AG20443 (cell line): Measurements from ENCODE around the gene TPSB2.
"Not testable (repeated sequence)": the region's sequence is repeated elsewhere in the genome, so short reads cannot be mapped to it uniquely, and the experiment has no call there.

Experiments
- DNase-seq: peaks from one replicate; pipeline ENCODE4 v3.0.0; 2012; ENCODE audit warnings: low spot score, mixed read lengths

Gene TPSB2

DNA sequence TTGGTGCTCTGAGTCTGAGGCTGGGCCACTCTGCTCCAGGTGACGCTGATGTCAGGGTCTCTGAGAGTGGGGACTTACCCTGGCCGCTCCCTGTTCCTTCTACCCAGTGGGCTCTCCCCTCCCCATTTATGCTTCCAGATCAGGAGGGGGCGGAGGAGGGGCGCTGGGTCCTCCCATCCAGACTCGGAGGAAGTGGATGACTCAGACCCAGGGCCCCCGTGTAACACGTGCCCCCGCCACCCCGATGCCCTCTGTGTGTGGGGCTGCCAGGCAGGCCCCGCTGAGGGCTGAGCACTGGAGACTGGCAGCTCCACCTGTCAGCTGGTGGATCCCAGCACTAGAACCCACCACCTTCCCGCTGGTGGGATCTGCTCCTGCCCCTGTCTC, at the start of gene TPSB2:
Gene TPSB2 (minus strand): TSS at position 101 of the 387 bp plus-strand sequence. CDS start 233 bp downstream, outside the sequence.
- not testable (repeated sequence) for DNase-seq

DNA sequence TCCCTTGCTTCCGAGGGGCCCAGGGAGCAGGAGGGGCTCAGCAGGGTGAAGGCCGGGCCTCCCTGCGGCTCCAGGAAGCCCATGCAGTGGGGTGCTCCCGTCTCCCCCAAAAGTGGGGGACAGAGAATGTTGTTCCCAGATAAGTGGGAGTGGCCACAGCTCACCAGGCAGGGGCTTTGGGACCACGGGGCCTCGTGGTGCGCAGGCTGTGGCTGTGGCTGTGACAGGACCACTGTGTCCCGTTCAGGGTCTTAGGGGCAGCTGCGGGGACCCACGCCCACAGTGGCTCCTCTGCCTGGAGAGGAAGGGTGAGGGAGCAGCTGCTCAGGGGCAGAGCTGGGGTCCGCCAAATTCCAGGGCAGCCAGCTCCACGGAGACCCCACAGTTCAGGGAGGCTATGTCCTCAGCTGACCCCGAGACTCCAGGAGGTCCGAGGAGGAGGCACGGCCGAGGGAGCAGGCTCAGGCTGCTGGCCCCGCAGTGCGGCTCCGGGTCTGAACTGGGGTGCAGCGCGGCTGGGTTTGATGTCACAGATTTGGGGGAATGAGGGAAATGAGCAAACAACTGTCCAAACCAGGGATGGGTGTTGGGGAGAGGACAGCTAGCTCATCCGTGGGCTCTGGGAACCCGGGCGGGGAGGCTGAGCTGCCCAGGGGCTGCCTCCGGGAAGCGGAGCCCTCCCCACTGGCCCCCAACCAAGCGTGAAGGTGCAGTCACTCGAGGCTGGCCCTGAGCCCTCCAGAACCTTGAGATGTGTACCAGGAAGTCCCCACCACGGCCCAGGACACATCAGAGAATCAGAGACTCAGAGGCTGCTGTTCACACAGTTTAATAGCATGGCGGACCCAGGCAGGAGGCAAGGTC, 49.3 kb upstream of the TPSB2 start:
- DNase-seq: no peak

- DNase-seq: no peak
Measured at GRCh38 chr16:1278477-1278876, 48.5 kb upstream of the TPSB2 start.

DNA sequence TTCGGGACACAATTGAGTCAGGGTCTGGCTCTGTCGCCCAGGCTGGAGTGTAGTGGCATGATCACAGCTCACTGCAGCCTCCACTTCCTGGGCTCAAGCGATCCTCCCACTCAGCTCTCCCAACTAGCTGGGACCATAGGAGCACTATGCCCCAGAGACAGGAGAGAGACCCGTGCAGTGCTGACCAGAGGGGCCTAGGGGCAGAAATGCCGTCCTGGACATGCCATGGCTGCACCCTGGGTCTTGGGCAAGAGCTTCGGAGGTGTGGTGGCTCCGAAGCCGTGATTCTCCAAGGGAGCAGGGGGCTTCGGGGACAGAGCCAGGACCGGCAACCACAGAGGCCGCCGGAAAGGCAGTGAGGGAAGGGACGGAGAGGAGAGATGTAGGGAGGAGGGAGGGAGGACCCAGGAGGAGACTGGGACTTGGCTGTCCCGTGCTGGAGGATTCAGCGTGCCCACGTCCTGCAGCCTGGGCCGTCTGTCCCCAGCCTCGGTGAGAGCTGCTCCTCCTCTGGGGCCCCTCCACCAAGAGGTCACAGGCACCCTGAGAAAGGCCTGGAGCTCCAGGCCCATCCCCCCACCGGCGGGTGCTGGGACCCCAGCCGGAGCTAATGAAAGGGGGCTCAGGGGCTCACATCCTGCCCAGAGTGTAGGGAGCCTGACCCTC, 47.8 kb upstream of the TPSB2 start:
- no peak for DNase-seq

GRCh38 chr16:1277151-1277598, 47.2 kb upstream of the TPSB2 start:
- no peak for DNase-seq

- DNase-seq: no peak
Measured at GRCh38 chr16:1276580-1276878, 46.5 kb upstream of the TPSB2 start.

- DNase-seq: no peak
Measured at GRCh38 chr16:1275791-1276579, 46.0 kb upstream of the TPSB2 start.

DNA sequence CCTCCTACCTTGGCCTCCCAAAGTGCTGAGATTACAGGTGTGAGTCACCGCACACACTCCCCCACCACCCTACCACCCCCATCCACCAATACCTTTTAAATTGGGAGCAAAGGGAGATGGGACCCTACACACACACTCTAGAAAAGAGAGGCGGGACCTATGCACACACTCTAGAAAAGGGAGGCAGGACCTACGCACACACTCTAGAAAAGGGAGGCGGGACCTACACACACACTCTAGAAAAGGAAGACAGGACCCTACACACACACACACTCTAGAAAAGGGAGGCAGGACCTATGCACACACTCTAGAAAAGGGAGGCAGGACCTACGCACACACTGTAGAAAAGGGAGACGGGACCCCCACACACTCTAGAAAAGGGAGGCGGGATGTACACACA, 44.8 kb upstream of the TPSB2 start:
- no peak for DNase-seq

DNA sequence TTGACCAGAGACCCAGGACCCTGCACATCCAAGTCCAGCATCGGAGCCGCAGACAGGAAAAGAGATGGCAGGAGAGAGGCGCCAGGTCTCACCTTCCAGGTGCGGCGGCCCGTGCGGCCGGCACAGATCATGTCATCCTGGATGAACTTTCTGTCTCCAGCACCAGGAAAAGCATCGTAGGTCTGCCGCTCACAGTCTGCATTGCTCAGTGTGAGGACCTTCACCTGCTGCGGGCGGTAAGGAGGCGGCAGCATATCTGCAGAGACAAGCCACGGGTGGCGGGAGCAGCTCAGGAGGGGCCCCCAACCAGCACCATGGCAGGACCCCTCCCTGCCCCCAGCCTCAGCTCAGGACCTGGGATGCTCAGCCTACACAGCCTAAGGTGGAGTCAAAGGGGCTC, 43.8 kb upstream of the TPSB2 start:
- no peak for DNase-seq

DNA sequence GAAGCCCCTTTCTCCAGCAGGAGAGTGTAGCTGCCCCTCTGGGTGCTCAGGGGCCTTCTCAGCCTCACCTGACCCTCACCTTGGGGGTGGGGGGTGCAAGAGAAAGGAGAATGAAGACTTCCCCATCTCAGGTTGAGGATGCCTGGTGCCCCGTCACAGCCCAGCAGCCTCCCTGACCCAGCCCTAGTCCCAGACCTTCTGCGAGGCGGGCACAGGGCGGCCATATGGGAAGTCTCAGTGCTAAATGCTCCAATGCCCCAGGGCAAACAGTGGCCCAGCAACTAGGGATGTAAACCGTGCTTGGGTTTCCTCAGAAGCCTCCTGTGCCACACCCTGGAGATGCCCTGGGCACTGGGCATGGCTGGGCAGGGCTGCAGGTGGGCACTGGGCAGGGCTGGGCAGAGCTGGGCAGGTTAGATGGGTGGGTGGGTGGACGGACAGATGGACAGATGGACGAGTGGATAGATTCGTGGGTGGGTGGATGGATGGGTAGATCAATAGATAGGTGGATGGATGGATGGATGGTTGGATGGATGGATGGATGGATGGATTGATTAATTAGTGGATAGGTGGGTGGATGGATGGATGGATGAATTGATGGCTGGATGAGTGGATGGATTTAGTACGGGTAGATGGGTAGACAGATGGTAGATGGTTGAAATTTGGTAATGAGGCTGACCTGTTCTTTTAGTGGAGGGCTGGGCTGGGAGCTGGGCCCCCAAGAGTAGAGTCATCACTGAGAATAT, 42.6 kb upstream of the TPSB2 start:
- DNase-seq: no peak

GRCh38 chr16:1271724-1272413, 41.9 kb upstream of the TPSB2 start:
- not testable (repeated sequence) for DNase-seq

DNA sequence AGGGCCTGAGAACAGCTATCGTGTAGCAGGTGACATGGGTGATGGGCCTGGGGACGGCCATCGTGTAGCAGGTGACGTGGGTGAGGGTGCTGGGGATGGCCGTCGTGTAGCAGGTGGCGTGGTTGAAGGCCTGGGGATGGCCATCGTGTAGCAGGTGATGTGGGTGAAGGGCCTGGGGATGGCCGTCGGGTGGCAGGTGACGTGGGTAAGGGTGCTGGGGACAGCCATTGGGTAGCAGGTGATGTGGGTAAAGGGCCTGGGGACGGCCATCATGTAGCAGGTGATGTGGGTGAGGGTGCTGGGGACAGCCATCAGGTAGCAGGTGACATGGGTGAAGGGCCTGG, 41.4 kb upstream of the TPSB2 start:
- DNase-seq: no peak

DNA sequence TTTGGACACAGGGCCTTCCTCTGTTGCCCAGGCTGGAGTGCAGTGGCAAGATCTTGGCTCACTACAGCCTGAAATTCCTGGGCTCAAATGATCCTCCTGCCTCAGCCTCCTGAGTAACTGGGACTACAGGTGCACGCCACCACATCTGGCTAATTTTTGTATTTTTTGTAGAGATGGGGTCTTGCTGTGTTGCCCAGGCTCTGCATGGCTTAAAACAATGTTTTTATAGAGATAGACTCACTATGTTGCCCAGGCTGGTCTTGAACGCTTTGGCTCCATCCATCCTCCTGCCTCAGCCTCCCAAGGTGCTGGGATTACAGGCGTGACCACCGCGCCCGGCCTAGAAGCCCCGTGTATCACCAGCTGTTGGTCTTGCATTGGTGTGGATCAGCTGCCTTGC, 39.4 kb upstream of the TPSB2 start:
- not testable (repeated sequence) for DNase-seq

DNA sequence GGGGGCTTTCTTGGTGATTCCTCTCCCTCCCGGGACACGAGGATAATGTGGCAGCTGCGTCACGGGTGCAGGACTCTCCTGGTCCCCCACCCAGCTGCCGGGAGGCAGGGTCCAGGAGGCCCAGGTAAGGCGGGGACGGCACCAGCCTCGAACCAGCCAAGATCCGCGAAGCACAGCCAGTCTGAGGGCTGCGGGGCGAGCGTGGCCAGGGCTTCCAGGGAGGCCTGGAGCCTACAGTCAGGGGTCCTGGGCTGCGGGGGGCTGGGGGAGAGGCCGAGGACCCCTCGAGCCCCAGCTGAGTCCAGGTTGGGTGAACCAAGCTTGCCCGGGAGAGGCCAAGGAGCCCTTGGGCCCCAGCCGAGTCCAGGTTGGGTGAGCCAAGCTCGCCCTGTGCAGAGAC, 35.8 kb upstream of the TPSB2 start:
- DNase-seq: no peak

- DNase-seq: no peak
Measured at GRCh38 chr16:1265090-1265630, 35.2 kb upstream of the TPSB2 start.

DNA sequence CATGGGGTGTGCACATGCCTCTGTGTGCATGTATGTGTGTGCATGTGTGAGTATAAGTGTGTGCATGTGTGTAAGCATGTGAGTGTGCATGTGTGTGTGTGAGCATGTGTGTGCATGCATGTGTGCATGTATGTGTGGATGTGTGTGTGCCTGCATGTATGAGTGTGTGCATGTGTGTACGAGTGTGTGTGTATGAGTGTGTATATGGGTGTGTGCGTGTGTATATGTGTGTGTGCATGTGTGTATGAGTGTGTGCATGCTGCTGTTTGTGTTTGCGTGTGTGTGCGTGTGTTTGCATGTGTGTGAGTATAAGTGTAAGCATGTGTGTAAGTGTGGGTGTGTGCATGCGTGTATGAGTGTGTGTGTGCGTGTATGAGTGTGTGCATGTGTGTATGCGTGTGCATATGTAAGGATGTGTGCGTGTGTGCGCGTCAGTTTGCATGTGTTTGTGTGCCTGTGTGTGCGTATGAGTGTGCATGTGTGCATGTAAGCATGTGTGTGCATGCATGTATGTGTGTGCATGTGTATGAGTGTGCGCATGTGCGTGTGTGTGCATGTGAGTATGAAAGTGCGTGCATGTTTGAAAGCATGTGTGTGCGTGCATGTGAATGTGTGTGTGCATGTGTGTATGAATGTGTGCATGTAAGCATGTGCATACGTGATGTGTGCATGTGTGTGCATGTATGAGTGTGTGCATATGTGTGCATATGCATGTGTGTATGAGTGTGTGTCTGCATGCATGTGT, 34.5 kb upstream of the TPSB2 start:
- DNase-seq: no peak

DNA sequence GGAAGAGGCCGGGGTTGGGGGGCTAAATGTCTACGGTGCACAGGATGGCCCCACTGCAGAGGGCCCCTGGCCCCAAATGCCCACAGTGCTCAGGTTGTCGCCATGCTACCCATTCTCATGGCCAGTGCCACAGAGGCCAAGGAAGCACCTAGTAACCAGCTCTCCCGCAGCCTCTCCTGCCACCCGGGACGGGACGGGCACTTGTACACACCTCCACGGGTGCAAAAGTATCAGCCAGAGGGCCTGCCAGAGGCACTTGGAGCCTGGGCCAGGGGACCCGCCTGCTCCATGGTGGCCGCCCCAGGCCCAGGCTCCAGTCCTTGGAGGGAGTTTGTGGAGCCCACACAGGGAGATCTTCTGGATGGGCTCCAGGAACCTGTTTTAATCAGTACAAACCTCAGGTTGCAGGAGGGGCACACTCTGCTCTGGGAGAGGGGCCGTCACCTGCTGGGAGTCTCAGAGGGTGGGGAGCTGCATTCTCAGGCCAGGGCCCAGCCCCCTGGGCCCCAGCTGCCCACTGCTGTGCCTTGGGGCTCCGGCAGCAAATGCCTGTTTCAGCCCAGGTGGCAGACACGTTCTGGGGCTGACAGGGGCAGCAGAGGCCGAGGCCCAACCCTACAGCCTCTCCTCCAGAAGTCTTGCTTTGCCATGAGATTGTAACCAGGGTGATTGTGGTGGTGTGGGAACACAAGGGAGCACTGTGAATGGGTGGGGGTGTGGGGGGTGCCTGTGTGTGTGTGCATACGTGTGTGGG, 33.8 kb upstream of the TPSB2 start:
- no peak for DNase-seq

- DNase-seq: no peak
Measured at GRCh38 chr16:1262846-1263221, 32.9 kb upstream of the TPSB2 start.

- DNase-seq: no peak
Measured at GRCh38 chr16:1262210-1262845, 32.3 kb upstream of the TPSB2 start.
